ENCODE measurements around the gene KMT5B. TPM values are rescaled to one million over a fixed set of nuclear protein-coding genes. Genes with fewer than 3 reads are reported as not detected.

Gene KMT5B
- total RNA-seq, 1 donor from 2014 or later: 24.3 TPM

- DNase-seq: no peak
- Histone ChIP-seq H3K9me3 (replicated peaks) (no peaks in the 10 kb centered on the region), H3K27me3 (ENCODE audit: low read depth) (no peaks in the 10 kb centered on the region), H3K36me3 (peaks cover 75% of the 10 kb centered on the region), H3K27ac (replicated peaks) (no peak overlapping the region), H3K4me1 (no peaks in the 10 kb centered on the region), H3K4me3 (no peak overlapping the region)
- intact Hi-C loops (cut with micrococcal nuclease): no loop called here
- no peak for TF ChIP-seq CTCF (IDR thresholded peaks at IDR 0.05; ENCODE audit: borderline replicate concordance)
Measured at GRCh38 chr11:68165601-68166000, 47.5 kb downstream of the KMT5B start.

DNA sequence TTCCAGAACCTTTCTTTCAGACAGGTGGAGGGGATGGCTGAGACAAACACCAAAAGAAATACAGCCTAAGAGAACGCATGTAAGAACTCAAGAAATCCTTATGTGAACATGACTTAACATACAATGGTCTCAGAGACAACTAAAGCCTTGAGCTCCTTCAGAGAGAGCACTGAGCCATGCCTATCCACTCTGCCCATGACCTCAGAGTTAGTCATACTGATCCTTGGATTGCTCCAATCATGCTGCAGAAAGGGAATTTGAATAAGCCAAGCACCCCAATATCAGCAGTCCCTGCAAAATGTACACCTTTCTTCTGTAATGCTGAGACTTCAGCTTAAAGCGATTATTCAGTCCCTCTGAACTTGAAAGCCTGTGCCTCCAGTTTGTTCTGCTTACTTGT is 48.7 kb downstream of the KMT5B start:
- intact Hi-C loops (cut with micrococcal nuclease): no loop called here
- DNase-seq: no peak
- Histone ChIP-seq H3K4me3 (no peak overlapping the region), H3K27me3 (ENCODE audit: low read depth) (no peaks in the 10 kb centered on the region), H3K9me3 (replicated peaks) (no peaks in the 10 kb centered on the region), H3K4me1 (peaks cover 8% of the 10 kb centered on the region), H3K36me3 (peaks cover 63% of the 10 kb centered on the region), H3K27ac (replicated peaks) (no peak overlapping the region)
- no peak for TF ChIP-seq CTCF (IDR thresholded peaks at IDR 0.05; ENCODE audit: borderline replicate concordance)

DNA sequence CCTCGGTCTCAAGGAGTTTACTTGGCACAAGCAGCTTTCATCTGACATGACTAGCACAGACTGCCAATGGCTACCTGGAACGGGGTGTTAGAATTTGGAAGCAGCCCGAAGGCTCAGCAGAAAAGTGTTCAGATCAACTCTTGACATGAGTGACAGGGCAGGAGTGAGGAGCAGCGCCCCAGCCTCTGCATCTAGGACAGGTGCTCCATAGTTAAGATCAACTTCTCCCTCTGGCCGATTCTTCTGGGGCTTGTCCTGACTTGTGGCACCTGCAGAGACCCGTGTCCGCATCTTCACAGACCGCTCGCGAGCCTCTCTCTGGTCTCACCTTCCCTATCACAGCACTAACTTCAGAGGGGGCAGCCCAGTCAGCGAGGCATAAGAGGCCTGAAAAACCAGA is 49.4 kb downstream of the KMT5B start:
- no peak for DNase-seq
- Histone ChIP-seq H3K4me3 (no peak overlapping the region), H3K9me3 (replicated peaks) (no peaks in the 10 kb centered on the region), H3K36me3 (peaks cover 59% of the 10 kb centered on the region), H3K27ac (replicated peaks) (no peak overlapping the region), H3K4me1 (peaks cover 8% of the 10 kb centered on the region), H3K27me3 (ENCODE audit: low read depth) (no peaks in the 10 kb centered on the region)
- no peak for TF ChIP-seq CTCF (IDR thresholded peaks at IDR 0.05; ENCODE audit: borderline replicate concordance)
- intact Hi-C loops (cut with micrococcal nuclease): no loop called here

- Histone ChIP-seq H3K9me3 (replicated peaks) (no peaks in the 10 kb centered on the region), H3K4me3 (no peak overlapping the region), H3K27me3 (ENCODE audit: low read depth) (no peaks in the 10 kb centered on the region), H3K4me1 (peaks cover 8% of the 10 kb centered on the region), H3K36me3 (peaks cover 41% of the 10 kb centered on the region), H3K27ac (replicated peaks) (peak overlapping the region; percentile 31)
- intact Hi-C loops (cut with micrococcal nuclease): no loop called here
- no peak for TF ChIP-seq CTCF (IDR thresholded peaks at IDR 0.05; ENCODE audit: borderline replicate concordance)
- no peak for DNase-seq
Measured at GRCh38 chr11:68160100-68160695, 52.9 kb downstream of the KMT5B start.

DNA sequence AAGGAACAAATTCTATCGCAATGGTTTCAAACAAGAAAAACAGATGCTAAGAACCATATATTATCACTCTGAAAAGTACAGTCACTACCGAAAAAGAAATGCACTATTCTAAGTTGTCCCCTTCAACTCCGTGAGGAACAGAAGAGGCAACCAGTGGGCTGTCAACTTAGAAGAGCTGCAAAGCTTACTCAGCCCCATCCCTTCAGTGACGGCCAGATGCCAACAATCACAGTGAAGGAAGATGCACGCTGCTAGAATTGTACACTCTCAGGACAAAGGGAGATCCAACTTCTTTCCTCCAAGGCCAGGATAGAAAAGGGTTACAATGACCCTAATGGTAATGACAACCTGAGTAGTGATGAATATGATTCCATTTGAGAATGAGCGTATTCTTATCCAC is 53.4 kb downstream of the KMT5B start:
- intact Hi-C loops (cut with micrococcal nuclease): no loop called here
- no peak for TF ChIP-seq CTCF (IDR thresholded peaks at IDR 0.05; ENCODE audit: borderline replicate concordance)
- Histone ChIP-seq H3K27me3 (ENCODE audit: low read depth) (no peaks in the 10 kb centered on the region), H3K4me1 (peaks cover 8% of the 10 kb centered on the region), H3K36me3 (peaks cover 36% of the 10 kb centered on the region), H3K4me3 (no peak overlapping the region), H3K27ac (replicated peaks) (peak overlapping the region; percentile 31), H3K9me3 (replicated peaks) (no peaks in the 10 kb centered on the region)
- DNase-seq: no peak
